SK-N-SH (cell line): Measurements from ENCODE around the gene TTC31. TPM values are rescaled to one million over a fixed set of nuclear protein-coding genes. Genes with fewer than 3 reads are reported as not detected.

ENCODE experiments used
- CTCF ChIA-PET: fragments of 300-600, 350-600 bp; formaldehyde crosslinking; extraction: SDS; loops from one replicate; lab custom pipeline; 2021; lab: Yijun Ruan, JAX
- POLR2A ChIA-PET: fragments of 350-600 bp; sonication (Branson Sonifier 250); formaldehyde crosslinking; extraction: SDS; loops from one replicate; lab custom pipeline; 2020; ENCODE audit warnings: antibody characterized with exemption, inconsistent platforms; lab: Yijun Ruan, JAX
- DNase-seq: peaks from one replicate; pipeline ENCODE4 v3.0.0; 2012
- H2AFZ ChIP-seq: fragments of 200-600 bp; sonication (generic); 2 replicates; pipeline ENCODE4 v1.8.1; 2016; ENCODE audit warnings: antibody characterized with exemption, mild to moderate bottlenecking, low read depth
- H3F3A ChIP-seq: fragments of 200-600 bp; sonication (generic); replicated peaks from 2 replicates; pipeline ENCODE3; 2016; ENCODE audit warnings: antibody characterized with exemption, mild to moderate bottlenecking; ENCODE audit not compliant: insufficient read depth
- H3K27ac ChIP-seq, 2 experiments: fragments of 200-500 bp in 1 of 2; fragments of 200-600 bp in 1 of 2; sonication (Bioruptor generic) in 1 of 2; sonication (generic), shearing (Covaris generic) in 1 of 2; 2 replicates each; pipeline versions ENCODE4 v1.5.1 to v1.6.1; 2014 to 2016; ENCODE audit warnings: low read depth in 2 of 2, inconsistent platforms in 1 of 2, low read length in 1 of 2, mild to moderate bottlenecking in 1 of 2, mixed read lengths in 1 of 2
- H3K27me3 ChIP-seq: fragments of 200-600 bp; sonication (generic), shearing (Covaris generic); 2 replicates; pipeline ENCODE4 v1.6.1; 2016; ENCODE audit warnings: mixed run types; ENCODE audit not compliant: insufficient read depth
- H3K36me3 ChIP-seq, 2 experiments: fragments of 200-500 bp in 1 of 2; fragments of 200-600 bp in 1 of 2; sonication (Bioruptor generic) in 1 of 2; sonication (generic) in 1 of 2; replicated peaks in 1 of 2; 2 replicates each; pipeline versions ENCODE3 to v1.5.1; 2014 to 2016; ENCODE audit warnings: low read length in 1 of 2, mild to moderate bottlenecking in 1 of 2; ENCODE audit not compliant: insufficient read depth in 2 of 2, control insufficient read depth in 1 of 2
- H3K4me1 ChIP-seq, 2 experiments: fragments of 200-500 bp in 1 of 2; fragments of 200-600 bp in 1 of 2; sonication (Bioruptor generic) in 1 of 2; sonication (generic), shearing (Covaris generic) in 1 of 2; 2 replicates each; pipeline versions ENCODE4 v1.5.1 to v1.6.1; 2014 to 2016; ENCODE audit warnings: low read depth in 1 of 2, low read length in 1 of 2, mixed run types in 1 of 2; ENCODE audit not compliant: insufficient read depth in 2 of 2, control insufficient read depth in 1 of 2
- H3K4me2 ChIP-seq: fragments of 200-600 bp; sonication (generic), shearing (Covaris generic); 2 replicates; pipeline ENCODE4 v1.6.1; 2017; ENCODE audit warnings: mixed run types
- H3K4me3 ChIP-seq, 2 experiments: fragments of 200-500 bp in 1 of 2; fragments of 200-600 bp in 1 of 2; sonication (Bioruptor generic) in 1 of 2; sonication (generic), shearing (Covaris generic) in 1 of 2; 2 replicates each; pipeline versions ENCODE4 v1.5.1 to v1.8.1; 2014 to 2016; ENCODE audit warnings: low read depth in 2 of 2, inconsistent platforms in 1 of 2, low read length in 1 of 2, mild to moderate bottlenecking in 1 of 2, mixed read lengths in 1 of 2, moderate library complexity in 1 of 2
- H3K79me2 ChIP-seq: fragments of 200-600 bp; sonication (generic); 2 replicates; pipeline ENCODE4 v1.8.1; 2017; ENCODE audit warnings: mild to moderate bottlenecking; ENCODE audit not compliant: insufficient read depth
- H3K9ac ChIP-seq: fragments of 200-600 bp; sonication (generic); 2 replicates; pipeline ENCODE4 v1.6.1; 2017; ENCODE audit warnings: mixed run types
- H3K9me2 ChIP-seq: fragments of 200-600 bp; sonication (generic); 2 replicates; pipeline ENCODE4 v1.6.1; 2017; ENCODE audit warnings: mixed run types
- H3K9me3 ChIP-seq: fragments of 200-600 bp; sonication (generic); 2 replicates; pipeline ENCODE4 v1.6.1; 2017; ENCODE audit warnings: mixed run types, mild to moderate bottlenecking, moderate library complexity
- H4K20me1 ChIP-seq: fragments of 200-600 bp; sonication (generic); 2 replicates; pipeline ENCODE4 v1.6.1; 2017; ENCODE audit warnings: mild to moderate bottlenecking, mixed run types; ENCODE audit not compliant: insufficient read depth
- CHD2 ChIP-seq: fragments of 150-350 bp; IDR thresholded peaks from 2 replicates; pipeline ENCODE4 v1.6.1; 2018; ENCODE audit warnings: low read length; ENCODE audit not compliant: partially characterized antibody
- EP300 ChIP-seq, 2 experiments: IDR thresholded peaks; 2 replicates each; pipeline versions ENCODE4 v1.4.0 to v1.6.1; 2012; ENCODE audit warnings: borderline replicate concordance in 1 of 2, low read depth in 1 of 2, low read length in 1 of 2
- EZH2phosphoT487 ChIP-seq: fragments of 200-600 bp; sonication (generic); IDR thresholded peaks from 2 replicates; pipeline ENCODE4 v1.6.1; 2017; ENCODE audit warnings: low read depth, mixed run types, mild to moderate bottlenecking, antibody characterized with exemption, moderate library complexity, borderline replicate concordance
- FOSL2 ChIP-seq: IDR thresholded peaks from 2 replicates; pipeline ENCODE4 v1.4.0; 2012; ENCODE audit warnings: low read depth, mild to moderate bottlenecking, moderate library complexity, borderline replicate concordance
- FOXM1 ChIP-seq: IDR thresholded peaks from 2 replicates; pipeline ENCODE4 v1.4.0; 2012; ENCODE audit warnings: low read depth, mild to moderate bottlenecking
- GATA2 ChIP-seq: sonication (generic); formaldehyde crosslinking; IDR thresholded peaks from 2 replicates; pipeline ENCODE4 v1.5.0; 2020; ENCODE audit warnings: mild to moderate bottlenecking, missing genetic modification reagents
- MEF2A ChIP-seq: IDR thresholded peaks from 2 replicates; pipeline ENCODE4 v1.4.0; 2012; ENCODE audit warnings: low read depth, borderline replicate concordance
- MXI1 ChIP-seq: IDR thresholded peaks from 2 replicates; pipeline ENCODE4 v1.6.1; 2012; ENCODE audit warnings: mild to moderate bottlenecking, low read depth, low read length, improper control_type of control experiment
- NRF1 ChIP-seq: IDR thresholded peaks from 2 replicates; pipeline ENCODE4 v1.6.1; 2012; ENCODE audit warnings: low read depth, mild to moderate bottlenecking, low read length
- POLR2AphosphoS5 ChIP-seq: IDR thresholded peaks from 2 replicates; pipeline ENCODE4 v1.6.1; 2012; ENCODE audit warnings: low read depth, low read length
- RAD21 ChIP-seq: IDR thresholded peaks from 2 replicates; pipeline ENCODE4 v1.6.1; 2012; ENCODE audit warnings: mild to moderate bottlenecking, low read length
- RCOR1 ChIP-seq: fragments of 150-350 bp; IDR thresholded peaks from 2 replicates; pipeline ENCODE4 v1.6.1; 2017; ENCODE audit warnings: antibody characterized with exemption, low read length
- RFX5 ChIP-seq: IDR thresholded peaks from 2 replicates; pipeline ENCODE4 v1.6.1; 2012; ENCODE audit warnings: mild to moderate bottlenecking, improper control_type of control experiment, low read length
- RXRA ChIP-seq: IDR thresholded peaks from 2 replicates; pipeline ENCODE4 v1.4.0; 2012; ENCODE audit warnings: low read depth, mild to moderate bottlenecking, borderline replicate concordance
- SMC3 ChIP-seq: IDR thresholded peaks from 2 replicates; pipeline ENCODE4 v1.6.1; 2012; ENCODE audit warnings: low read depth, low read length, improper control_type of control experiment
- TAF1 ChIP-seq: IDR thresholded peaks from 2 replicates; pipeline ENCODE4 v1.6.1; 2012; ENCODE audit warnings: low read depth, mild to moderate bottlenecking, low read length, moderate library complexity, borderline replicate concordance
- TCF12 ChIP-seq: IDR thresholded peaks from 2 replicates; pipeline ENCODE4 v1.4.0; 2012
- TEAD4 ChIP-seq: IDR thresholded peaks from 2 replicates; pipeline ENCODE4 v1.4.0; 2012; ENCODE audit warnings: mild to moderate bottlenecking, borderline replicate concordance; ENCODE audit not compliant: insufficient read depth
- WGBS: methylation state at CpG from one replicate; pipeline ENCODE4 v1.1.6; 2017; ENCODE audit warnings: low lambda C conversion rate; 5-methylcytosine and 5-hydroxymethylcytosine counted together
- polyA plus RNA-seq, 3 experiments: library from polyadenylated mRNA; depleted of rRNA; stranded (reverse); fragments of >200 nt; gene quantifications; 2 replicates each; pipeline ENCODE4 v1.2.3, GENCODE V29; 2012
- TF ChIP-seq, protein P1 (sequence below): IDR thresholded peaks from 2 replicates; pipeline ENCODE4 v1.4.0; 2012; ENCODE audit warnings: low read depth, borderline replicate concordance
- TF ChIP-seq, protein P2 (sequence below): IDR thresholded peaks from 2 replicates; pipeline ENCODE4 v1.6.1; 2012; ENCODE audit warnings: mild to moderate bottlenecking, low read depth, low read length, moderate library complexity

TTC31 gene
- polyA plus RNA-seq, 1 of the 3 experiments (the other 2 are of a cell fraction), result 27.9 TPM

DNA sequence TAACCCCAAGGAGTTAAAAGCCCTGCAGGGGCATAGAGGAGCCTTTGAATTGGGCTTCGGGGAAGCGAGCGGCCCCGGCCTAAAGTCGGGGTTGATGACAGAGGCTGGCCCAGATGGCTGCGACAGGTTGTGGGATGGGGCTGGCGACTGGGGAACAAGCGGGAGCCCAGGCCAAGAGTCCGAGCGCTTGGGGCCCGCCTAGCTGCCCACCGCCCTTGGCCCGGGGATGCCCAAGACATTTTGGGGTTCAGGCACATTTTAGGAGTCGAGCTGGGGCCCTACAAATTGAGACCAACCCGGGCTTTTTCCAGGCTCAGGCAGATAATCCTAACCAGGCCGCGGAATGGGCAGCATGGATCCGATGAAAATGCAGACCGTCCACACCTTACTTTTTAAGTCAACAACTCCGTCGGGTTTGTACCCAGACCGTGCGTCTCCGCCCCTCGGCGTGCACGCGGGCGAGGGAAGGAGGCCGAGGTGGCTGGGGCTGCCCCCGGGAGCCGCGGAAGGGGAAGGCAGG lies 41.7 kb upstream of the TTC31 start:
- TF ChIP-seq GATA2 (CRISPR knock-in tag), result no peak
- TF ChIP-seq RXRA, result no peak
- TF ChIP-seq TCF12, result no peak
- TF ChIP-seq, protein P1, sequence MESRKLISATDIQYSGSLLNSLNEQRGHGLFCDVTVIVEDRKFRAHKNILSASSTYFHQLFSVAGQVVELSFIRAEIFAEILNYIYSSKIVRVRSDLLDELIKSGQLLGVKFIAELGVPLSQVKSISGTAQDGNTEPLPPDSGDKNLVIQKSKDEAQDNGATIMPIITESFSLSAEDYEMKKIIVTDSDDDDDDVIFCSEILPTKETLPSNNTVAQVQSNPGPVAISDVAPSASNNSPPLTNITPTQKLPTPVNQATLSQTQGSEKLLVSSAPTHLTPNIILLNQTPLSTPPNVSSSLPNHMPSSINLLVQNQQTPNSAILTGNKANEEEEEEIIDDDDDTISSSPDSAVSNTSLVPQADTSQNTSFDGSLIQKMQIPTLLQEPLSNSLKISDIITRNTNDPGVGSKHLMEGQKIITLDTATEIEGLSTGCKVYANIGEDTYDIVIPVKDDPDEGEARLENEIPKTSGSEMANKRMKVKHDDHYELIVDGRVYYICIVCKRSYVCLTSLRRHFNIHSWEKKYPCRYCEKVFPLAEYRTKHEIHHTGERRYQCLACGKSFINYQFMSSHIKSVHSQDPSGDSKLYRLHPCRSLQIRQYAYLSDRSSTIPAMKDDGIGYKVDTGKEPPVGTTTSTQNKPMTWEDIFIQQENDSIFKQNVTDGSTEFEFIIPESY, result no peak
- no peak for TF ChIP-seq FOSL2
- TF ChIP-seq, protein P2, sequence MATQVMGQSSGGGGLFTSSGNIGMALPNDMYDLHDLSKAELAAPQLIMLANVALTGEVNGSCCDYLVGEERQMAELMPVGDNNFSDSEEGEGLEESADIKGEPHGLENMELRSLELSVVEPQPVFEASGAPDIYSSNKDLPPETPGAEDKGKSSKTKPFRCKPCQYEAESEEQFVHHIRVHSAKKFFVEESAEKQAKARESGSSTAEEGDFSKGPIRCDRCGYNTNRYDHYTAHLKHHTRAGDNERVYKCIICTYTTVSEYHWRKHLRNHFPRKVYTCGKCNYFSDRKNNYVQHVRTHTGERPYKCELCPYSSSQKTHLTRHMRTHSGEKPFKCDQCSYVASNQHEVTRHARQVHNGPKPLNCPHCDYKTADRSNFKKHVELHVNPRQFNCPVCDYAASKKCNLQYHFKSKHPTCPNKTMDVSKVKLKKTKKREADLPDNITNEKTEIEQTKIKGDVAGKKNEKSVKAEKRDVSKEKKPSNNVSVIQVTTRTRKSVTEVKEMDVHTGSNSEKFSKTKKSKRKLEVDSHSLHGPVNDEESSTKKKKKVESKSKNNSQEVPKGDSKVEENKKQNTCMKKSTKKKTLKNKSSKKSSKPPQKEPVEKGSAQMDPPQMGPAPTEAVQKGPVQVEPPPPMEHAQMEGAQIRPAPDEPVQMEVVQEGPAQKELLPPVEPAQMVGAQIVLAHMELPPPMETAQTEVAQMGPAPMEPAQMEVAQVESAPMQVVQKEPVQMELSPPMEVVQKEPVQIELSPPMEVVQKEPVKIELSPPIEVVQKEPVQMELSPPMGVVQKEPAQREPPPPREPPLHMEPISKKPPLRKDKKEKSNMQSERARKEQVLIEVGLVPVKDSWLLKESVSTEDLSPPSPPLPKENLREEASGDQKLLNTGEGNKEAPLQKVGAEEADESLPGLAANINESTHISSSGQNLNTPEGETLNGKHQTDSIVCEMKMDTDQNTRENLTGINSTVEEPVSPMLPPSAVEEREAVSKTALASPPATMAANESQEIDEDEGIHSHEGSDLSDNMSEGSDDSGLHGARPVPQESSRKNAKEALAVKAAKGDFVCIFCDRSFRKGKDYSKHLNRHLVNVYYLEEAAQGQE, result no peak
- TF ChIP-seq CHD2, result no peak
- TF ChIP-seq EP300 (IDR thresholded peaks at IDR 0.05; ENCODE audit: borderline replicate concordance in 1 of 2, low read depth in 1 of 2, low read length in 1 of 2), result no peak
- no peak for TF ChIP-seq NRF1
- no peak for TF ChIP-seq MEF2A
- no peak for TF ChIP-seq MXI1
- no peak for TF ChIP-seq FOXM1
- TF ChIP-seq RCOR1, result no peak
- TF ChIP-seq RAD21, result no peak
- no peak for TF ChIP-seq SMC3
- no peak for TF ChIP-seq TEAD4
- no peak for TF ChIP-seq RFX5
- no peak for TF ChIP-seq POLR2AphosphoS5
- no peak for TF ChIP-seq TAF1
- TF ChIP-seq EZH2phosphoT487, result no peak
- Histone ChIP-seq H2AFZ (peak overlapping the region; percentile 95), H3K9me3 (no peaks in the 10 kb centered on the region), H4K20me1 (no peaks in the 10 kb centered on the region), H3K79me2 (peaks cover 30% of the 10 kb centered on the region), H3K9me2 (no peaks in the 10 kb centered on the region), H3K36me3 (no peaks in the 10 kb centered on the region), H3K27ac (peak overlapping the region; percentile 64 to 98), H3K27me3 (no peaks in the 10 kb centered on the region), H3F3A (peaks cover 6% of the 10 kb centered on the region), H3K4me3 (no peak overlapping the region; a peak in 1 of 4 replicates), H3K9ac (0 out of 2 replicates have a peak overlapping the region, but pooled peaks have one; percentile 77), H3K4me2 (peak overlapping the region; percentile 97; the same call in 1 of the 2 replicates), H3K4me1 (peaks cover 20 to 27% of the 10 kb centered on the region in 2 experiments; a peak in 3 of 4 replicates)
- WGBS, result 96% methylated on average over 28 of the region's 33 CpGs
- CTCF ChIA-PET, result interaction anchor here (1.4 to 2.5 kb wide), 3 partner anchors 13 to 91 kb away, joined by 3 to 8 read pairs (median 8); partner anchors contain the start of gene INO80B
- POLR2A ChIA-PET, result interaction anchor here (1.2 to 3.0 kb wide), 5 partner anchors 13 to 51 kb away, joined by 3 to 27 read pairs (median 16); partner anchors contain the start of genes C2orf81, INO80B, MRPL53 and WBP1
- no peak for DNase-seq
